K562 (cell line): ENCODE data around the gene MAP3K15. TPM values are rescaled to one million over a fixed set of nuclear protein-coding genes. Genes with fewer than 3 reads are reported as not detected.

ENCODE experiments used
- polyA plus RNA-seq, 8 experiments: library from polyadenylated mRNA; depleted of rRNA in 4 of 8; stranded (reverse) in 5 of 8; unstranded in 3 of 8; fragments of >200 nt; fragmentation: Nextera tagmentation in 2 of 8; fragmentation: Illumina TruSeq in 1 of 8; extraction: Ambion mirVana in 2 of 8; extraction: Trizol in 1 of 8; gene quantifications; 2 replicates each; pipeline versions ENCODE4 v1.2.1 to v1.2.3, GENCODE V29; 2011 to 2014; ENCODE audit warnings: inconsistent platforms in 1 of 8, missing spikeins in 1 of 8
- small RNA-seq: library from RNA; depleted of rRNA; stranded (forward); fragments of <200 nt; gene quantifications from one replicate; pipeline ENCODE3, GENCODE V24; 2014
- total RNA-seq, 7 experiments: library from RNA; depleted of rRNA in 6 of 7; stranded (reverse); fragments of >200 nt in 6 of 7; fragmentation: Illumina TruSeq in 2 of 7; extraction: Trizol in 2 of 7; gene quantifications; 2 replicates each; pipeline versions ENCODE4 v1.2.1 to v1.2.3, GENCODE V29; 2011 to 2021; ENCODE audit warnings: low replicate concordance in 1 of 7

The MAP3K15 gene
- total and polyA plus RNA-seq, 9 of the 15 experiments (the other 6 are each of a cell fraction or from before 2014, with no cell fraction given), result 0.03 to 0.29 (median 0.14) TPM; not detected in 5

Small RNA genes within 50 kb of the gene (small RNA-seq; reads per million reads assigned to genes)
- gene RF00019, result not detected

Other genes starting within 250 kb of the MAP3K15 start
- gene PDHA1, start 171.6 kb downstream of the MAP3K15 start, total RNA-seq (2014; rRNA removed), result 363 and 407 TPM in 2 replicates
- 384 and 424 TPM in 2 replicates for gene PDHA1, start 171.6 kb downstream of the MAP3K15 start, total RNA-seq (2014; rRNA removed; fragmentation: Illumina TruSeq; extraction: Trizol)
- gene PDHA1, start 171.6 kb downstream of the MAP3K15 start, total RNA-seq (2015; rRNA removed; fragmentation: Illumina TruSeq; extraction: Trizol), result 345 and 352 TPM in 2 replicates
- gene PDHA1, start 171.6 kb downstream of the MAP3K15 start, total RNA-seq (2021), result 425 and 446 TPM in 2 replicates
- gene PDHA1, start 171.6 kb downstream of the MAP3K15 start, polyA plus RNA-seq (2011; rRNA removed), result 504 and 540 TPM in 2 replicates
- 468 and 487 TPM in 2 replicates for gene PDHA1, start 171.6 kb downstream of the MAP3K15 start, polyA plus RNA-seq (2014; fragmentation: Illumina TruSeq; extraction: Trizol)
- 100 to 1,000 TPM; 463 to 882 TPM for gene PDHA1, start 171.6 kb downstream of the MAP3K15 start, polyA plus RNA-seq (2014; fragmentation: Nextera tagmentation; extraction: Ambion mirVana)
- 430 and 588 TPM in 2 replicates for gene PDHA1, start 171.6 kb downstream of the MAP3K15 start, polyA plus RNA-seq (2014; rRNA removed)